ENCODE data around the gene SSH2.

DNA sequence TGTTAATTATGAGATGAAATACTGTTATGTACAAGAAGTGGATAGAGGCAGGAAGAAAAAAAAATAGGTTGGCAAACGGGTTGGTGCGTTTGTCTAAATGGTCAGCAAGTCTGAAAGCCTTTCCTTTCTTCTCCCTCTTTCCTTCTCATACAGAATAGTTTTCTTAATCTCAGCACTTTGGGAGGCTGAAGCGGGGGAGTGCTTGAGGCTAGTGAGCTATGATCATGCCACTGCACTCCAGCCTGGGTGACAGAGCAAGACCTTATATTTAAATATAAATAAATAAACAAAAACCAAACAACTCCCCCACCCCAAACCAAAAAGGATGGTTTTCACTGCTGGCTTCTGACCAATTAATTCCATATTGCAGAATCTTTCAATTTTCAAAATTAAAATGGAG, 232.7 kb downstream of the SSH2 start:
- TF ChIP-seq ZNF565 (CRISPR knock-in tag; conservative IDR thresholded peaks at IDR 0.05; ENCODE audit: low read depth): no peak
- no peak for TF ChIP-seq TOX (CRISPR knock-in tag; IDR thresholded peaks at IDR 0.05; ENCODE audit: borderline replicate concordance)
- TF ChIP-seq, protein P1, sequence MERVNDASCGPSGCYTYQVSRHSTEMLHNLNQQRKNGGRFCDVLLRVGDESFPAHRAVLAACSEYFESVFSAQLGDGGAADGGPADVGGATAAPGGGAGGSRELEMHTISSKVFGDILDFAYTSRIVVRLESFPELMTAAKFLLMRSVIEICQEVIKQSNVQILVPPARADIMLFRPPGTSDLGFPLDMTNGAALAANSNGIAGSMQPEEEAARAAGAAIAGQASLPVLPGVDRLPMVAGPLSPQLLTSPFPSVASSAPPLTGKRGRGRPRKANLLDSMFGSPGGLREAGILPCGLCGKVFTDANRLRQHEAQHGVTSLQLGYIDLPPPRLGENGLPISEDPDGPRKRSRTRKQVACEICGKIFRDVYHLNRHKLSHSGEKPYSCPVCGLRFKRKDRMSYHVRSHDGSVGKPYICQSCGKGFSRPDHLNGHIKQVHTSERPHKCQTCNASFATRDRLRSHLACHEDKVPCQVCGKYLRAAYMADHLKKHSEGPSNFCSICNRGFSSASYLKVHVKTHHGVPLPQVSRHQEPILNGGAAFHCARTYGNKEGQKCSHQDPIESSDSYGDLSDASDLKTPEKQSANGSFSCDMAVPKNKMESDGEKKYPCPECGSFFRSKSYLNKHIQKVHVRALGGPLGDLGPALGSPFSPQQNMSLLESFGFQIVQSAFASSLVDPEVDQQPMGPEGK (CRISPR knock-in tag; IDR thresholded peaks at IDR 0.05; ENCODE audit: borderline replicate concordance): no peak
- TF ChIP-seq ISL1 (CRISPR knock-in tag; IDR thresholded peaks at IDR 0.05): no peak
- TF ChIP-seq RARB (CRISPR knock-in tag; IDR thresholded peaks at IDR 0.05): no peak
- TF ChIP-seq BACH2 (CRISPR knock-in tag; IDR thresholded peaks at IDR 0.05; ENCODE audit: borderline replicate concordance): no peak
- TF ChIP-seq, protein P2, sequence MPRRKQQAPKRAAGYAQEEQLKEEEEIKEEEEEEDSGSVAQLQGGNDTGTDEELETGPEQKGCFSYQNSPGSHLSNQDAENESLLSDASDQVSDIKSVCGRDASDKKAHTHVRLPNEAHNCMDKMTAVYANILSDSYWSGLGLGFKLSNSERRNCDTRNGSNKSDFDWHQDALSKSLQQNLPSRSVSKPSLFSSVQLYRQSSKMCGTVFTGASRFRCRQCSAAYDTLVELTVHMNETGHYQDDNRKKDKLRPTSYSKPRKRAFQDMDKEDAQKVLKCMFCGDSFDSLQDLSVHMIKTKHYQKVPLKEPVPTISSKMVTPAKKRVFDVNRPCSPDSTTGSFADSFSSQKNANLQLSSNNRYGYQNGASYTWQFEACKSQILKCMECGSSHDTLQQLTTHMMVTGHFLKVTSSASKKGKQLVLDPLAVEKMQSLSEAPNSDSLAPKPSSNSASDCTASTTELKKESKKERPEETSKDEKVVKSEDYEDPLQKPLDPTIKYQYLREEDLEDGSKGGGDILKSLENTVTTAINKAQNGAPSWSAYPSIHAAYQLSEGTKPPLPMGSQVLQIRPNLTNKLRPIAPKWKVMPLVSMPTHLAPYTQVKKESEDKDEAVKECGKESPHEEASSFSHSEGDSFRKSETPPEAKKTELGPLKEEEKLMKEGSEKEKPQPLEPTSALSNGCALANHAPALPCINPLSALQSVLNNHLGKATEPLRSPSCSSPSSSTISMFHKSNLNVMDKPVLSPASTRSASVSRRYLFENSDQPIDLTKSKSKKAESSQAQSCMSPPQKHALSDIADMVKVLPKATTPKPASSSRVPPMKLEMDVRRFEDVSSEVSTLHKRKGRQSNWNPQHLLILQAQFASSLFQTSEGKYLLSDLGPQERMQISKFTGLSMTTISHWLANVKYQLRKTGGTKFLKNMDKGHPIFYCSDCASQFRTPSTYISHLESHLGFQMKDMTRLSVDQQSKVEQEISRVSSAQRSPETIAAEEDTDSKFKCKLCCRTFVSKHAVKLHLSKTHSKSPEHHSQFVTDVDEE (CRISPR knock-in tag; IDR thresholded peaks at IDR 0.05): no peak
